Epidermal melanocyte (primary cell): ENCODE results near the gene TMEM209.
"Not testable (repeated sequence)": the region's sequence is repeated elsewhere in the genome, so short reads cannot be mapped to it uniquely, and the experiment has no call there.

Source experiments
- DNase-seq: peaks from one replicate; pipeline ENCODE4 v3.0.0; 2011; ENCODE audit warnings: low spot score; ENCODE audit not compliant: insufficient read length

Gene TMEM209

GRCh38 chr7:130174237-130174959, 30.8 kb downstream of the TMEM209 start:
- no peak for DNase-seq

- DNase-seq, result no peak
Measured at GRCh38 chr7:130162196-130162595, 43.0 kb downstream of the TMEM209 start.

GRCh38 chr7:130160455-130160854, 44.8 kb downstream of the TMEM209 start:
- no peak for DNase-seq

GRCh38 chr7:130160023-130160422, 45.2 kb downstream of the TMEM209 start:
- no peak for DNase-seq

- DNase-seq, result no peak
Measured at GRCh38 chr7:130157700-130158099, 47.5 kb downstream of the TMEM209 start.

GRCh38 chr7:130156140-130156539, 49.1 kb downstream of the TMEM209 start:
- DNase-seq, result no peak

- DNase-seq, result no peak
Measured at GRCh38 chr7:130154501-130155317, 50.5 kb downstream of the TMEM209 start.

- no peak for DNase-seq
Measured at GRCh38 chr7:130154131-130154500, 51.1 kb downstream of the TMEM209 start.

GRCh38 chr7:130153211-130153908, 51.8 kb downstream of the TMEM209 start:
- DNase-seq, result no peak

- no peak for DNase-seq
Measured at GRCh38 chr7:130152493-130153210, 52.6 kb downstream of the TMEM209 start.

GRCh38 chr7:130151591-130152492, 53.4 kb downstream of the TMEM209 start:
- DNase-seq, result no peak

- DNase-seq, result no peak
Measured at GRCh38 chr7:130150587-130150986, 54.6 kb downstream of the TMEM209 start.

GRCh38 chr7:130149281-130150139, 55.7 kb downstream of the TMEM209 start:
- no peak for DNase-seq

GRCh38 chr7:130148561-130148960, 56.6 kb downstream of the TMEM209 start:
- DNase-seq, result no peak

GRCh38 chr7:130147710-130148325, 57.4 kb downstream of the TMEM209 start:
- DNase-seq, result no peak

- no peak for DNase-seq
Measured at GRCh38 chr7:130146693-130147405, 58.4 kb downstream of the TMEM209 start.

- DNase-seq, result not testable (repeated sequence)
Measured at GRCh38 chr7:130146142-130146541, 59.1 kb downstream of the TMEM209 start.

GRCh38 chr7:130145424-130146100, 59.6 kb downstream of the TMEM209 start:
- DNase-seq, result no peak
